Islet of Langerhans (tissue), 1 donor: ENCODE data around the gene DNAJA2.
"Not testable (repeated sequence)": the region's sequence is repeated elsewhere in the genome, so short reads cannot be mapped to it uniquely, and the experiment has no call there.

ENCODE experiments used
- FAIRE-seq: peaks from one replicate; lab custom pipeline; 2011; peaks lifted over from hg19 to GRCh38; lab: Jason Lieb, UNC

DNAJA2 gene

DNA sequence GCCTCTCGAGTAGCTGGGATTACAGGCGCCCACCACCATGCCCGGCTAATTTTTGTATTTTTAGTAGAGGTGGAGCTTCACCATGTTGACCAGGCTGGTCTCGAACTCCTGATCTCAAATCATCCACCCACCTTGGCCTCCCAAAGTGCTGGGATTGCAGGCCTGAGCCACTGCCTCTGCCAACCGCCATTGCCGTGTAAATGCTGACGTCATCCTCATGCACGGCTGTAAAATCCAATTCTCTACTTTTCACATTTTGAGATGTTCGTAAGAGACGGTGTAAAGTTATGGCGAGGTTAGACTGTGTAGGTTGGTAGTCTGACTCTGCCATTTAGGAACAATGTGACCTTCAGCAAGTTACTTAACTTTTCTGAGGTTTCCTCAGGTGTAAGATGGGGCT is 1.7 kb upstream of the DNAJA2 start:
- FAIRE-seq, result no peak

DNA sequence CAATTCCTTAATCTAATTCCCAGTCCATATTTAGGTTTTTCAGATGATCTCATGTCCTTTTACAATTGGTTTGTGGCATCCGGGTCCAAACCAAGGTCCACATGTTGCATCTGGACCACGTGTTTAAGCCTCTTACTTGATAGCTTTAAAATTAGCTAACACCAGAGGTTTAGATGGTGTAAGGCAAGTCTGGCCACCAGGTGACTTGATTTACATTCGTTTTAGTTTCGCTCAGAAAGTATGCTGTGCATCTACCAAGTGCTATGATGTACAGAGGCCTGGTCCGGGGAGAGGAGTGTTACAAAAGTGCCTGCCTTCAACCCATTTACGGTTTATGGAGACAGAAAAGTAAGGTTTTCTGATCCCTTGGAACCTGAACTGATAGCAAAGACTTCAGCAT is 878 bp upstream of the DNAJA2 start:
- FAIRE-seq, result no peak

DNA sequence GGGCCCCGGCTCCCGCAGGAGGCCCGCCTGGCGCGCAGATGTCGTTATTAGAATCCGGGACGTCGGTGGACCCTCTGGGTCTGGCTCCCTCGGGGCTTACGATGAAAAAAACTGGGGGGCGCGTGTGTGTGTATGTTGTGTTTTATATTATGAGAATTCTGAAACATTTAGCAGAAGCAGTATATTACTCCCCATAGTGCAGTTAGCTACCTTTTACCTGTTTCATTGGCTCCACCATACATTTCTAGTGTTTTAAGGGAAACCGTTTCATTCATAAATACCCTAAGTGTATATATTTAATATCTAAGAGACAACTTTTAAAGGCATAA is 486 bp upstream of the DNAJA2 start:
- FAIRE-seq, result peak; percentile 47

DNA sequence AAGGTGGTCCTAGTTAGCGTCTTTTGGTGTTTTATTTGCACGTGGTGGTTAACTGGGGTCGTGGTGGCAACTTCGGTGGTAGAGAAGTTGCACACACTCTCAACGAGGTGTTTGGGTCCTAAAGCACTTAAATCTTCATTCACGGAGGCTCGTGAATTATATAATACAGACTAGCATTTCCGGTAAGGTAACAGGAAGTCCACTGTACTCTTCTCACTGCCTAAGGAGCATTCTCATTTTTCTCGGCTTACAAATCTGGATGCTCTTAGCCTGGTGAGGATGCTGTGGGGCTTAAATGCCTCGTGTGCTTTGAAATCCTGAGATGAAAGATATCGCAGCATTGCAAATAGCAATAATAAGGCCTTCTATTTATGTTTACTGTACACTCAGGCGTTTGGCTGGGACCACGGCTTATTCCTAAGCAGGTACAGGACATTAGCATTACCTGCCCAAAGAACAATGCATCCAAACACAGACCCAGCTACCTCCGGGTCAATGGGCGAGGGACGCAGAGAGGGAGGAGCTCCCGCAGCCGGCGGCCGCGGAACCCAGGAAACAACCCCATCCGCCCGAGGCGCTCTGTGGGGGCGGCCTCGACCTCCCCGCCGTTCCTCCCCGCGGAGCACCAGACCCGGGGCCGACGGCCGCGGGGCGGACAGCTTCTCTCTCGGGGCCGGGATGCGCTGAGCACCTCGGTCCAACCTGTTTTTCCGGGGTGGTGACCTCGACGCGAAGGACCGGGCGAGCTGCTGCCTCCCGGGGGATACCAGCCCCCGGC is 856 bp downstream of the DNAJA2 start:
- FAIRE-seq, result no peak

DNA sequence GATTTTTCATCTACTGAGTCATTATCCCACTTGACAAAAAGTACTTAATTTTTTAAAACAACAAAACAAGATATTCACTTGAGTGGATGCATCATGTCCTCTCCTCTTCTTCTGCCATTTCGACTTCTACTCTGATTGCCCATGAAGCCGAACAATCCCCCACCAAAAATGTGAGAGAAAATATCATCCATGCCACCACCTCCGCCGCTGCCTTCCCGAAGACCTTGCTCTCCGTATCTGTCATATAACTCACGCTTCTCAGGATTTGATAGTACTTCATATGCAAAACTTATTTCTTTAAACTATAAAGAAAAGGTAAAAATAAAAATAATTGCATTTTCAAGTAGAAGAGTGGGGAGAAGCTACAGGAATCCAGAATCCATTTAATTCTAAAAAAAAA is 2.2 kb downstream of the DNAJA2 start:
- no peak for FAIRE-seq

DNA sequence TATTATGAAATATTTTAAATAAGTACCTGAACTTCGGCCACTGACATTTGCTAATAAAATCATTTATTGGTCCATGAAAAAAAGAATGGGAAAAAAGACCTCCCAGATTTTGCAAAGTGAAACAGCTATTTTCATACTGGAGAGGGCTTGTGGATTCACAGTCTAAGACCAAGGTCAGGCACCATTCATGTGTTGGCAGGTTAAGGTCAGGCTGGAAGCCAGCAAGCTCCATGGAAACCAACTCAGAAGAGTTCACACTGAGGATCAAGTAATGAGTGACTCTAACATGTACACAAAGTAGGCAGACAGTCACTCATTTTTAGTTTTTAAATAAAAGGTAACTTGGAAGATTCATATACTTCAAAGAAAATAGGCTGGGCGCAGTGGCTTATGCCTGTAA is 3.4 kb downstream of the DNAJA2 start:
- FAIRE-seq, result no peak

DNA sequence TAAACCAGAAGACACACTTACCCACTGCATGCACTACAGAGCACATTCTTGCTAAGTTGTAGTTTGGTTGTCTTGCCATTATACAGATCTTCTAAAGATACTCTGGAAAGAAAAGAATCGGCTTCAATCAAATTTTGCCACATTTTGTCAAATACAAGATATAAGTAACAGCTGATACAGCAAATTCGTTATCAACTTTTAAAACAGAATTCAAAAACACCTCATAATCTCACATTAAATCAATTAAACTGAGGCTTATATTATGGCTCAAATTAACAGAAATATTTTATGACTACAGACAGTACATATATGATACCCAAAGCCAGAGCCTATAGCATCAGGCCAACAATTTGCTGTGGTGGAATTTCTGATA is 5.4 kb downstream of the DNAJA2 start:
- no peak for FAIRE-seq

DNA sequence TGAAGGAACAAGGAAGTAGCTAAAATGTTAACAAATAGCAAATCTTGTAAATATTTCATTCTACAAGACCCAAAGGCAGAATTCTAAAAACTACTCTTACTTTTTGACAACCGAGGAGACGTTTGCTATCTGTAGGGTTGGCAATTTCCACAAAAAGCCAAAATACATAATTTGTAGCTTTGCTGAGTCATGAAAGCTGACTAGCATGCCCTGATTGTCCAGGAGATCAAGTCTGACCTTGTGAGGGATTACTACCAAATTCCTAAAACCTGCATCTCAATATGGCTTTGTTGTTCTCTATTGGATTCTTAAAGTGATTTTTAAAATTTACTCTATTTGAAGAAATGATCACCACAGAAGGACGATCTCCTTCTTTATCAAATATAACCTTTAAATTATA is 10.8 kb downstream of the DNAJA2 start:
- FAIRE-seq, result no peak

DNA sequence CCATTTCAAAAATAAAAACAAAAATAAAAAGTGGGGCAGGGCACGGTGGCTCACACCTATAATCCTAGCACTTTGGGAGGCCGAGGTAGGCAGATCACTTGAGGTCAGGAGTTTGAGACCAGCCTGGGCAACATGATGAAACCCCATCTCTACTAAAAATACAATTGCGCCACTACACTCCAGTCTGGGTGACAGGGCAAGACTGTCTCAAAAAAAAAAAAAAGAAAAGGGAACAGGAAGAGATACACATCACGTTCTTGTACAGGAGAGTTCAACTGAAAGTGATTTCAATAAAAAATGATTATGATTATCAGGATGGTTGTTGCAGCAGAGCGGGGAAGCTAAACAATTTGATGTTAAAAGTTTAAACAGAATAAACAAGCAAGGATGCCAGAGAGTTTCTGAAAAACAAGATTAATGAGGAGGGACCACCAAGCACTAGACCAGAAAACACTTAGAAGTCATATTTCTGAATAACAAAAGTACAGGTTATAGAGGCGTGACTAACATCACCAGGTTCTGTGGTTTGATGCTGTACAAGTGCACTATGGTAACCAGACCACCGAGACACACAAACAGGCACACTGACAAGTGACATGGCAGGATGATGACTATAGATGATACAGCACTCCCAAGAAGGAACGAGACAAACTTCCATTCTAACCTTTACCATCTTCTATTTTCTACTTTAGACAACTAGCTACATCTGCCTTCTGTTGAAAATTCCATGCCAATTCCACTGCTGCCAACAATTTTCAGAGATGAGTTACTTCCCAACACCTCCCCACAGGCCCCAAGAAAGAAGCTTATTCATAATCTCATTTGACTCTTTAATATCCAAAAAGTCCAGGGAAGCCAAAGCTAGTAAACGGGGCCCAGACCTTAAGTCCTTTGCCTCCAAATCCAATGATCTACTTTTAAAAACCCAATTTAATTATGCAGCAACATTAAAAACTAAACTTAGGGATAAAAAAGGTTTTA is 11.8 kb downstream of the DNAJA2 start:
- FAIRE-seq, result no peak

DNA sequence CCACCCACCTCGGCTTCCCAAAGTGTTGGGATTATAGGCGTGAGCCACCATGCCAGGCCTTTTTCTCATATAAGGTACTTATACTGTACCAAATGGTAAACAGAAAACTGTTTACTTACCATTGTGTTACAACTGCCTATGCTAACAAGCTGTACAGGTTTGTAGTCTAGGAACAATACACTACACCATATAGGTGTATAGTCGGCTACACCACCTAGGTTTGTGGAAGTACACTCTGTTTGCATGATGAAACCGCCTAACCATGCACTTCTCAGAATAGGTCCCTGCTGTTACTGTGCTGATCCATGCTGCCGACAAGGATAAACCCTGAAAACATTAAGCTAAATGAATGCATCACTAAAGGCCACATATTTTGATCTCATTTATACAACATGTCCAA is 18.9 kb downstream of the DNAJA2 start:
- FAIRE-seq, result no peak

DNA sequence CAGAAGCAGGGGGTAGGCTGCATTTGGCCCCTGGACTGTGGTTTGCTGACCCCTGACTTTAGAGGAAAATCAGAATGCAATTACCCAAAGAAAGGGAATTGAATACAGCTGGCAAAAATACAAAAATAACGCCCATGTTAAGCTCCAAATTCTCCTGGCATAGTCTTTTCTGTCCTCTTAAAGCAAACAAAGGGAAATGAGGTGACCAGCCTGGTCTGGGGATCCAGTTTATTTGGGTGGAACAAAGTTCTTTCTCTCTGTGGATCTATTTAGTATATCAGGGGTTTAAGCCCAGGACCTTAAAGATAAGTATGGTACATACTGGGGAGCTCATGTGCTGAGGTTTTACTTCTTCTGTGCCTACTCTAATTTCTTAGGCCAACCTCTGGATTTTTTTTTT is 23.5 kb downstream of the DNAJA2 start:
- FAIRE-seq, result no peak

DNA sequence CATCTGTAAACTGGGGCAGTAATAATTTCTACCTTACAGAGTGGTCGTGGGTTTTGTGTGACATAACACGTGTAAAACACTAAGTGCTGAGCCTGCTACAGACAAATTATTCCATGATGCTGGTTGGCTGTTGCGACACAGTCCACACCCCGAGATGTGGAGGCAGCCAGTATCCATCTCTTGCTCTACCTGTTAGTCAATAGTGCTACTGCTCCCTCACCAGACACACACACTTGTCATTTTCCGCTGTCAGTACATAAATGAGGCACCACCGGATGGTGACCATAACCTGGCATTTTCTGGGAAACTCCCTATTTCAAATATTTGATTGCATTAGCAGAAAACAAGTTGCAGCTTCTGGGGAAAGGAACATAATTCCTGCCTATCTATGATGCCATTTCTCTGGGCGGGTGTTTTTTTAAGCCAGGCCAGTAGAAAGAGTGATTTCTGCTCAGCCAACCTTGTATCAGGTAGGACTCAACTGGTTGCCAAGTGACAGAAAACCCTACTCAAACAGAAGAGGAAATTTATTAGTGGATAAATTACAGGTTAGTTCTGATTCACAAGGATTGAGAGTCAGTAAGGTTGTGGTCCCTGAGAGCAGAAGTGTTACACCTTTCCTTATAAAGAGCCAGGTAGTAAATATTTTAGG is 24.1 kb downstream of the DNAJA2 start:
- peak; percentile 94 for FAIRE-seq

DNA sequence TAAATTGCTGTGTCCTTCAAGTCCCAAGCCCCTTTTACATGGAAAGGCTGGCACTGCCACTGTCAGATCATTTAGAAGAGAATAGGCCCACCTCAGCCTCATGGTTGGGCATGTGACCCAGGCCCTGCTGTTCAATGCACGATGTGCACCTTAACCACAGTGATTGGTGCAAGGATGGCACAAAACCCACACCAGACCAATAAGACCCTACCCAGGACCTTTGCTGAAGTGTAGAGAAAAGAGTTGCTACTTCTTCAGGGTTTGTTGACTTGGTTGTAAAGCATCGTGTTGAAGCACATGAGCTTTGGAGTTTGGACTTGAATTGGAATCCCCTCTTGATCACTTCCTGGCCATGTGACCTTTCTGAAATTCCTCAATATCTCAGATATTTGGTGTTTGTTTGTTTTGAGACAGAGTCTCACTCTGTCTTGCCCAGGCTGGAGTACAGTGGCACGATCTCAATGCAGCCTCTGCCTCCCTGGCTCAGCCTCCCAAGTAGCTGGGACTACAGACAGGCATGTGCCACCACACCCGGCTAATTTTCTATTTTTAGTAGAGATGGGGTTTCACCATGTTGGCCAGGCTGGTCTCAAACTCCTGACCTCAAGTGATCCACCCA is 24.8 kb downstream of the DNAJA2 start:
- no peak for FAIRE-seq

DNA sequence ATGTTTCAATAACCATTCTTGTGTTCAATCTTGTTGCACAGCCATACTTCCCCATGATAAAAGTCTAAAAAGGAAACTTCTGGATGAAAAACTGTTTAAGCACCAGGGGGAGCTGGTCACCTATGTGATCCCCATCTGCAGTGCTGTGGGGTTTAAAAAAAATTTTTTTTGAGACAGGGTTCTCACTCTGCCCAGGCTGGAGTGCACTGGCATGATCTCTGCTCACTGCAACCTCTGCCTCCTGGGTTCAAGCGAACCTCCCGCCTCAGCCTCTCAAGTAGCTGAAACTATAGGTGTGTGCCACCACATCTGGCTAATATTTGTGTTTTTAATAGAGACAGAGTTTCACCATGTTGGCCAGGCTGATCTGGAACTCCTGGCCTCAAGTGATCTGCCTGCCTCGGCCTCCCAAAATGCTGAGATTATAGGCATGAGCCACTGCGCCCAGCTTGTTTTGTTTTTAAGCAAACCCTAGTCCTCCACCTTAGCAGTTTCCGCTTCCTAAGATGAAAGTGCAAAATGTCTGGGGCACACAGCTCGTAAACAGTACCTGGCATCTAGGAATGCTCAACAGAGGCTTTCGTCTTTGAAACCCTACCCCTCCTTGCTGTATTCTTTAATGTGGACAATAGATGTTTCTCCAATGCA is 25.4 kb downstream of the DNAJA2 start:
- FAIRE-seq, result no peak

DNA sequence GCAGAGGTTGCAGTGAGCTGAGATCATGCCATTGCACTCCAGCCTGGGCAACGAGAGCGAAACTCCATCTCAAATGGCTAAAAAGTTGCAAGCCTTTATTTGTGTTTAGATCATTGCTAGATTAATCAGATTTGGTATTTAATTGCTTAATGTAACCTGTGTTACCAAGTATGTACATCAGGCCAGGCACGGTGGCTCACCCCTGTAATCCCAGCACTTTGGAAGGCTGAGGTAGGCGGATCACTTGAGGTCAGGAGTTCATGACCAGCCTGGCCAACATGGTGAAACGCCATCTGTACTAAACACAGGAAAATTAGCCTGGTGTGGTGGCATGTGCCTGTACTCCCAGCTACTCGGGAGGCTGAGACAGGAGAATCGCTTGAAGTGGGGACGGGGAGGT is 28.8 kb downstream of the DNAJA2 start:
- FAIRE-seq, result not testable (repeated sequence)

DNA sequence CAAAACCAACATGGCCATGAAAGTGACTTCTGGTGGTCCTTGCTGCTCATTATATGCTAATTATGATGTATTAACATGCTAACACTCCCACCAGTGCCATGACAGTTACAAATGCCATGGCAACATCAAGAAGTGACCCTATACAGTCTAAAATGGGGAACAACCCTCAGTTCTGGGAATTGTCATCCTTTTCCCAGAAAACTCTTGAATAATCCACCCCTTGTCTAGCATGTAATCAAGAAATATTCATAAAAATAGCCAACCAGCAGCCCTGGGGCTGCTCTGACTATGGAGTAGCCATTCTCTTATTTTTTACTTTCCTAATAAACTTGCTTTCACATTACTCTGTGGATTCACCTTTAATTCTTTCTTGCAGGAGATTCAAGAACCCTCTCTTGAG is 35.9 kb downstream of the DNAJA2 start:
- no peak for FAIRE-seq

DNA sequence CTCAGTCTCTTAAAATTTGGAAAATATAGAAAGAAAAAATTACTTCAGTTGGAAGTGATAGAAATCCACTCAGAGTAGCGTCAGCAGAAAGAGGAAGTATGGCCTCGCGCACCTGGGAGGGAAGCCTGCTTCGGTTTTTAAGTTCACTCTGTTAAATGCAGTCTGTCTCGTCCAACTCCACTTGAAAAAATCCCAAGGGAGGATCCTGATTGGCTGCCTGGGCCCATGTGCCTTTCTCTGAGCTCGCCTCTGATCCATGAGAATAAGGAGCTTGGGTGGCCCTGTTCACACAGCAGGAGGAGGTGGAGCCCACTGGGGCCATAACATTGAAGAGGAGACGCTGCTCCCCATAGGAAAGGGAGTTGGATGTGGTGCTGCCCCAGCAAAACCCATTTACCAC is 40.7 kb downstream of the DNAJA2 start:
- no peak for FAIRE-seq

DNA sequence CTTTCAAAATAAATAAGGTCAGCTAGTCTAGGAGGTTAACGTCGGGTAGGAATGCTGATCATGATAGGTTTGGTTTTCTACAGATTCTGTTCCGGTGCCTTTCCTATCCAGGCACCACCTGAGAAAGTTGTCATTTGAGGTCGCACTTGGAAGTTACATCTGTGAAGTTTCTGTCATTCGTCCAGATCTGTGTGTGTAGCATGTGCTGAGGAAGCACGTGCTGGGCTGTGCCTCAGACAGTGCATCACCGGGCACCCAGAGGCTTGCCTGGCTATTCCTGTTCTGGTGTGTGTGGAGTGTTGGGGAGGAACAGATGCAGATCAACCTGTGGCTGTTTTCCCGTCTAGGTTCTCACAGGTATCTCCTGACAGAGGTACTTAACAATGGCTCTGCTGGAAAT is 42.6 kb downstream of the DNAJA2 start:
- FAIRE-seq, result no peak

DNA sequence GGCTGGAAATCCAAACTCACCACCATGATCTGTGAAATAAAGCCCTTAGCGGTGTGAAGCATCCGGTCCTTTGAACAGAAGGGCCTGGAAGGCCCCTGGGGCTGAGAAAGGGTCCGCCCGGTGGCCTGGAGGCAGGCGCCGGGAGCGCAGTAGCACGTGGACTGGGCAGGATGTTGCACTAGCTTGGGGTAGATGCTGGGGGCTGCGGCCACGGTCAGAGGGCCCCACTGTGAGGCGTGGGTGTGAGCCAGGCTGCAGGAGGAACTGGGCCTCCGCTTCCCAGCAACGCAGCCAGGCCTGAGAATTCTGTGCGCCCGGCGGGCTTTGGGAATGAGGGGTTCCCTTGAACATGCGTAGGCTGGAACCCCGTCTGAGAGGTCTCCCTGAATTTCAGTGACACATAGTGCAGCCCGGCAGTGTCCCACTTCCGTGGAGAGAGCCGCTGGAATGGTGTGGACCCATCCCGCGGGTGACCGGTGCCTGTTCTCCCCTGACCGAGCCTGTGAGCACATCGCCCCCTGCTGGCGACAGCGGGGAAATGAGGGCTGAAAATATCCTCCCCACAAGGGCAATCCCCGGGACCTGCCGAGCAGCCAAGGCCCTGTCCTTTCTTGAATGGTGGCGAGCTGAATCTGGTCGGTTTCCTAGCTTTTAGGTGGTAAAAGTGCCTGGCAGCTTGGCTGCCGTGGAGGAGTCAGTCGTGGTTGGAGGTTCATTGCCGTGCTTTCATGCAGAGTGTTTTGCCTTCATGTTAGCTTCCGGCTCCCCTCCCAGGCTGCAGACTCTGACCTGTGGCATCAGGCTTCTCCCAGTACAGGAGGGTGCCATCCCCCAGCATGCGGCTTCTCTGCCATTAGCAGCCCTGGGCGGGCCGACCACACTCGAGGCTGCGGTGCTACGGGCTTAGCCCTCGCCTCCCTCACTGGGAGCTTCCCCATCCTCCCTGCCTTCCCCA is 43.8 kb downstream of the DNAJA2 start:
- no peak for FAIRE-seq

DNA sequence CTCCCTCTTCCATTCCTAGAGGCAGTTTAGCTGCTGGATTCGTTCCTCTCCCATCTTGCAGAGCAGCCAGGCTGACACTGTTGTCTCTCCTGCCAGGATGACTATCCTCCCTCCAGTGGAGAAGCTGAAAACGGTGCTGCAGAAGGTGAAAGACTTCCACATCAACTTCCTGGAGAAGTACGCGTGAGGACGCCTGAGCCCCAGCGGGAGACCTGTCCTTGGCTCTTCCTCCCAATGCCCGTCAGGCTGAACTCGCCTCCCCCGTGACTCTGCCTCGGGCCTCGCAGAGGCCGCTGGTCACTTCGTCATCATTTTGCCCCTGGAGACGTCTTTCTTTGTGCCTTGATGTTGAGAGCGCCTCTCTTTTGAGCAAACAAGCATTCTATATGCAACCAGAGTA is 44.7 kb downstream of the DNAJA2 start:
- FAIRE-seq, result no peak

DNA sequence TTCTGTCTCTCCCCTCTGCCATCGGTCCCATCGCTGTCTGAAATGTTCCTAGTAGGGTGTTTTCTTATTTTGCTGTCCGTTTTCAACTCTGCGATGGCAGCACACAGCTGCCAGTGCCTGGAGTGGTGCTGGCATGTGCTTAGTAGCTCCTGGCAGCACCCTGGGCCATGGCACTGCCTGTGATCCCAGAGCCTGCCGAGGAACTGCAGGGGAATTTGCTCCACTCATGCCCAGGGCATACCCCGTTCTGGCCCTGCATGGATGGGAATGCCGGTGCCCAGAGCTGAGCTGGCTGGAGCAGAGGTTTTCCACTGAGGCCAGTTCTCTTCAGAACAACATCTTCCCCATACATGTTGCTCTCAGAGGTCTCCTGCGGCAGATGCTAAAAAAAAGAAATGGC is 46.2 kb downstream of the DNAJA2 start:
- FAIRE-seq, result no peak
